GM19438 (cell line): ENCODE data around the gene C3orf80.
"Not testable (repeated sequence)": the region's sequence is repeated elsewhere in the genome, so short reads cannot be mapped to it uniquely, and the experiment has no call there.

Experiments used
- ATAC-seq: cut with Tn5 transposase; IDR thresholded peaks from one replicate; pipeline ENCODE4 v1.9.1; 2021; ENCODE audit warnings: low read depth; ENCODE audit not compliant: unreplicated experiment

The C3orf80 gene

DNA sequence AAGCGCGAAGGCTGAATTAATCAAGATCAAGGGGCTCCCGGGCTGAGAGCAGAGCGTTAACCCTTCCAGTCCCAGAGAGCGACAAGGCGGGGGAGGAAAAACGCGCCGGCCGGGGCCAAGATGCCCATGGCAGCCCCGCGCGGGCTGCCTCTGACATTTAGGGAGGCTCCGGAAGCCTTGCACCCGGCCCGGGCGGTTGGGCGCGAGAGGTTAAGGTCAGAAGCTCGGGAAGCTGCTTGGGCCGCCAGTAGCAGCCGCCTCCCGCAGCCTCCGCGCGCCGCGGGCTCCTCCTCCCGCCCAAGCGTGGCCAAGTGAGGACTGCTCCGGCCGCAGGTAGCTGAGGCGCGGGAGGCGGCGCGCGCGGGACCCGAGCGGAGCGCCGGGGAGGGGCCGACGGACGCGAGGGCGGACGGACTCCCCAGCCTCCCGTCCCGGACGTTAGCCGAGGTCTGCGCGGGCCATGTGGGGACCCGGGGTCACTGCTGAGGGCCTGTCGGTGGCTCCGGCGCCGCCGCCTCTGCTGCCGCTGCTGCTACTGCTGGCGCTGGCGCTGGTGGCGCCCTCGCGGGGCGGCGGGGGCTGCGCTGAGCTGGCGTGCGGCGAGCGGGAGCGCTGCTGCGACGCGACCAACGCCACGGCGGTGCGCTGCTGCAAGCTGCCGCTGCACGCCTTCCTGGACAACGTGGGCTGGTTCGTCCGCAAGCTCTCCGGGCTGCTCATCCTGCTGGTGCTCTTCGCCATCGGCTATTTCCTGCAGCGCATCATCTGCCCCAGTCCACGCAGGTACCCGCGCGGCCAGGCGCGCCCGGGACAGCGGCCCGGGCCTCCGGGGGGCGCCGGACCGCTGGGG is at the start of gene C3orf80:
TSS of gene C3orf80 (plus strand) at position 247 of the 850 bp plus-strand sequence. CDS start at position 461, 214 bp downstream.
- peak; percentile 82 for ATAC-seq

DNA sequence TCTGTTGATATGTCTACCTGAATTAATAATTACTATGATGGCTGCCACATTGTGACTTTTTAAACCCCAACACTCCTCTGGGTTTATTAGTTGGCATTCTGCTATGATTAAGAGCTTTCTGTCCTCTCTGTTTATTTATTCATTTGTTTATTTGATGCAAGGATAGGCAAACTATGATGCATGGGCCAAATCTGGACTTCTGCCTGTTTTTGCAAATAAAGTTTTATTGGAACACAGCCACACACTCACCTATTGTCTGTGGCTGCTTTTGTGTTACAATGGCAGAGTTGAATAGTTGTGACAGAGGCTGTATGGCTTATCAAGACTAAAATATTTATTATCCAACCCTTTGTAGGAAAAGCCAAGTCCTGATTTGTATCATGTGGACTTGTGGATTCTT is 48.3 kb upstream of the C3orf80 start:
- ATAC-seq: no peak

DNA sequence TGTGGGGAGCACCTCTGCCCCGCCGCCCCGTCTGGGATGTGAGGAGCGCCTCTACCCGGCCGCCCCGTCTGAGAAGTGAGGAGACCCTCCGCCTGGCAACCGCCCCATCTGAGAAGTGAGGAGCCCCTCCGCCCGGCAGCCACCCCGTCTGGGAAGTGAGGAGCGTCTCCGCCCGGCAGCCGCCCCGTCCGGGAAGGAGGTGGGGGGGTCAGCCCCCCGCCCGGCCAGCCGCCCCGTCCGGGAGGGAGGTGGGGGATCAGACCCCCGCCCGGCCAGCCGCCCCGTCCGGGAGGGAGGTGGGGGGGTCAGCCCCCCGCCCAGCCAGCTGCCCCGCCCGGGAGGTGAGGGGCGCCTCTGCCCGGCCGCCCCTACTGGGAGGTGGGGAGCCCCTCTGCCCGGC is 46.6 kb upstream of the C3orf80 start:
- not testable (repeated sequence) for ATAC-seq

DNA sequence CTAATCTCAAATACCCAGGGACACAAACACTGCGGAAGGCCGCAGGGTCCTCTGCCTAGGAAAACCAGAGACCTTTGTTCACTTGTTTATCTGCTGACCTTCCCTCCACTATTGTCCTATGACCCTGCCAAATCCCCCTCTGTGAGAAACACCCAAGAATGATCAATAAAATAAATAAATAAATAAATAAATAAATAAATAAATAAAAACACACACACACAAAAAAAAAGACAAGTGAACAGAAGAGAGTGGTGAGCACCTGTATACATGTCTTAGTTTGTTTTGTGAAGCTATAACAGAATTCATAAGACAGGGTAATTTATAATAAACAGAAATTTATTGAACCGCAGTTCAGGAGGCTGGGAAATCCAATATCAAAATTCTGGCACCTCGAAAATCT is 45.8 kb upstream of the C3orf80 start:
- not testable (repeated sequence) for ATAC-seq

DNA sequence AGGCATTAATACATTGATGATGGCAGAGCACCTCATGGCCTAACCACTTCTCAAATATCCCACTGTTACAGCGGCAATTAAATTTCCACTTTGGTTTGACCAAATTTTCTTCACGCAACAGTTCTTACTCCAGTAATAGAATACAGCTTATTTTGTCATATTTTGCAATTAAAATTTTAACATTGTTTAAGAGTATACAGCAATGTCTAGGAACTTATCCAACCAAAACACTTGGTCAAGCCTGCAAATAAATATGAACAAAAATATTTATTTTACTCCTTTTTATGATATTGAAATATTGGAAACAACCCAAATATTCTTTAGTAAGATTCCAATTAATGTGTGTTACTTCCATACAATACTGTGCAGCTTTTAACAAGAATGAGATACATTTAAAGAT is 45.3 kb upstream of the C3orf80 start:
- ATAC-seq: no peak

DNA sequence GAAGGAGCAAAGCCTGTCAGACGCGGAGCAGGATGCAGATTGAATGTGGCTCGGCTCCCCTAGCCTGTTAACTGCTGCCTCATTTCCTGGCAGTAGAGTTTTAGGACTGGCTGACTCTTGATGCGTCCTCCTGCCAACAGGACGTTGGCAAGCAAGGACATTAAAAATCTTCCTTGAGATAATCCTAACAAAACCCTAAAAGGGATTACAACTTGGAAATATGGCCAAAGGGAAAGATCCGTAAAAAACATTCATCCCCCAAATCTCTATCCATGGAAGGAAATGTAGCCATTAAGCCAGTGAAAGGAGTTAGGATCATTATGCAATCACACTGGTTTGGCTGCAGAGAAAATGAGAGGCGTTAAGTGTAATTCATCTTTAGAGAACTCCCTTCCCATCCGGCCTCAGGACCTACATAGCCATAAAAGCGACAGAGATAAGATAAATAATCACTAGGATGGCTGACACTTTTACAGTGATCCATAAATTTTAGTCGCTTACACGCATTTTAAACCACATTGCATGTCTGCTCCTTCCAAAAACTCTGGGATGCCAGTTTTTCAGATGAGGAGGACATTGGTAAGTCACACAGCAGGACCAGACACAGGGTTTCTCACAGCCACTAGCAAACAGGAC is 44.5 kb upstream of the C3orf80 start:
- no peak for ATAC-seq

DNA sequence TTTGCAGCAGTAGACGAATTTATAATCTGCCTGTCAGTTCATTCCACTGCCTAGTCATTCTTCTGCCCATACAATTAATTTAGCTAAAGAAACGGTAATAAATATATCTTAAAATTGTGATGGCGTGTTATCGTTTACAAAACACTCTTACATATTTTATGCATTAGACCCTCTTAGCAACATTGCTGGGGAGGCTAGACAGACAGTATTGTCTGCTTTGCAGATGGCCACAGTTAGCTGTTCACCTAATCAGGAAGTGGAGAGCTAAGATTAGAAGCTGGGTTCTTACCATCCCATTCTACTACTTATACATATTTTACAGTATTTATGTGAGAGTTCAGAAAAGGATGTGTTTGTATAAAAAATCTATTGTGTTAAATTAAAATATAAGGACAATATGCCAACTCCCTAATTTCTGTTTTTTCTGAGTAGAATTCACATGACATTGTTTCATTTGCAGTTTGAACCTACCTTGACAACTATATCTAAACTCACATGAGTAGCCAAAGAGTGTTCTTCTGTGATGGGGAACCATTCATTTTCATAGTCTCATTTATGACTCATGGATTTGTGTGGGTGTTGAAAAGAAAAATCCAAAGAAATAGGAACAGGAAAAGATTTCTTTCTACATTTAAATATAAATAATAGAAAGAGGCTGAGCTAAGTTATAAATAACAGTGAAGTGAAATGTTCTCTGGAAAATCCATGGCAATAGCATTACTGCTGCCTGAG is 41.7 kb upstream of the C3orf80 start:
- ATAC-seq: no peak

DNA sequence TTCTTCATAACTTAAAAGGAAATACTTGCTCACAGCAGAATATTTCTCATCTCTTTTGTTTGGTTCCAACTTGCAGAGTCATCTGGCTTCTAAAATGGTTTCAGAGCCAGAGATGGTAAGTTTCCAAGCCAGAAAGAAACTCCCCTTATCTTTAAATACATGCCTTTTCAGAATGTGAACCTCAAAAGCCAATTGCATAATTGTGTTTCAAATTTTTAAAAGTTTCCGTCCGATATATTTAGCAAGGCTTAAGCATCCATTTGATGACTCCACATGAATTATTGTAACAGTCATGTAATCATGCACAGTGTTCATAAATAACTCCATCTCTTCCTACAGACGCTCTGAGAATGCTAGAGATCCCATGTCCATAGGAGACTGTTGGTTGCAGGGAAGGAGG is 40.6 kb upstream of the C3orf80 start:
- no peak for ATAC-seq

DNA sequence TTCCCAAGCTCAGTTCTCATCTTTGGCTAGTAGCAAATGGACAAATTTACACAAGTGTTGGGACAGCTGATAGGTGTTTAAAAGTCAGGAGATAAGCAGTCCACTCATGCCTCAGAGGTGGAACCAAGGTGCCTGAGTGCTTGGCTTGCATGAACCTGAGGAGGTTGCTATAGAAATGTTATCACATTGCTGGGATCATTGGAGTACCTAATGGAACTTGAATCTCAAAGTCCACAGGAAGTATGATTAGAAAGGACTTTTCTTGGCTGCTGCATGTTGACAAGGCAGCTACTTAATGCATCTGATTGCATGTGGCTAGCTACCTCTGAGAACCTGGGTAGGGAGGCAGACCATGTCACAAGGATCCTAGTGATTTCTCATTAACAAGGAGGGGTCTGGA is 39.5 kb upstream of the C3orf80 start:
- ATAC-seq: no peak

DNA sequence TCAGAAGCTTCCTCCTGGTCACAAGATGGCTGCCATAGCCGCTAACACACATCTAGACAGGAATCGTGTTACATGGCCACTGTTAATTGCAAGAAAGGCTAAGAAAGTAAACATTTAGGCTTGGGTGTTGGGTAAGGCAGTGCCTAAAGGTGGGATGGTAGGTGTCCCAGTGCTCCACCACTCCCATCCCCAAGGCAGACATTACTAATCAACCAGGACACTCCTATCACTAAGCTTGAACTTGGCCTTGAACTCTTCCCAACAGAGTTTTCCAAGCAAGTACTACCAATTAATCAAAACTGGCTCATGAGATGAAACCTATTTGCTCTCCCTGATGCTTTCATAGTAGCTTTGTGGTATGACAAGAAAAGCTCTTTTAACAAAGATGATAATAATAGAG is 37.9 kb upstream of the C3orf80 start:
- no peak for ATAC-seq

DNA sequence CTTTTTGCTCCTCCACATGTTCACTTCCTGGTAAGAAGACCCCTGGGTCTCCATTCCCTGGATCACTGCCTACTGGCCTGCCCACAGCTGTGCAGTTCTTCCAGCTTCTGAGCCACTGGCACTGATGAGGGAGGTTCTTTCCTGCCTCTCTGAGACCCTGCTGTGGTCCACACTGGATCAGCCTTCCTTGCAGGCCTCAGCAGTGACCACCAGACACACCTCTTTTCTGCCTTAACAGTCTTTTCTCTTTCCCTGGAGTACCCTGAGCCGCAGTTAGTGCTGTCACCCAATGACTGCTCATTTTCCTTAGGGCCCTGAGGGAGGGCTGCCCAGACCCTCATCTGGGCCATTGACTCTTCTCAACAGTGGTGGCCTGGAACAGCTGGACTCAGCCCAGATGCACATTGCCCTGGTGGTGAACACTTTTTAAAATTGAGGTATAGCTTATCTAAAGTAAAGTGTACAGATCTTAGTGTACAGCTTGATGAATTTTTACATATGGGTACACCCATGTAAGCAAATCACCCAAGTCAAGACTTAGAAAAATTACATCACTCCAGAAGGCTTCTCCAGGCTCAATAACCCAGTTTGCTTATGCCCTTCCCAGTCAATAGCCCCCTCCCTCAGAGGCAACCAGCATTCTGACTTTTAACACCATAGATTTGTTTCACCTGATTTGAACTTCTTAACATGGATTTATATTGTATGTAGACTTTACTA is 32.8 kb upstream of the C3orf80 start:
- ATAC-seq: no peak

DNA sequence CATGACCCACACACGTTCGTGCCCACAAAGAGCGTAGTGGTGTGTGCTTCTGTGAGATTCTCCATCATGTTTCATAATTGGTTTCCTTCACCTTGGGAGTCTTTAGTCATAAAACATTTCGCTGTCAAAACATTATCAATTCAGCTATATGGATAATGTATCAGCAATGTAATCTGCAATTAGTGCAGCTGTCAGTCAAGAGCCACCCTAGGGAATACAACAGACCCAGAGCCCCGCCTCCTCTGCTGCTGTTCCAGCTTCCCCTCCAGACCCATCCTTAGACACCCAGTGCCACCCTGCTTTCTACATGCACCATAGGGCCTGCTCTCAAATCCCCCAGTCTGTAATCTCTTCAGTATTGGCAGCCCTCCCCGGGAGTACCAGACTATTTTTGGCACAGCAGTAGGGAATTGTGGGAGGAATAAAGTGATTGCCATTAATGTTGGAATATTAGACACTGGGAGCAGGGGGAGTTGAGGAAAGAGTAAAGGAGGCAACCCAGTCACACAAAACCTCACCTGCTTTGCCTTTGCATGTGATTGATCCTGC is 31.5 kb upstream of the C3orf80 start:
- no peak for ATAC-seq

DNA sequence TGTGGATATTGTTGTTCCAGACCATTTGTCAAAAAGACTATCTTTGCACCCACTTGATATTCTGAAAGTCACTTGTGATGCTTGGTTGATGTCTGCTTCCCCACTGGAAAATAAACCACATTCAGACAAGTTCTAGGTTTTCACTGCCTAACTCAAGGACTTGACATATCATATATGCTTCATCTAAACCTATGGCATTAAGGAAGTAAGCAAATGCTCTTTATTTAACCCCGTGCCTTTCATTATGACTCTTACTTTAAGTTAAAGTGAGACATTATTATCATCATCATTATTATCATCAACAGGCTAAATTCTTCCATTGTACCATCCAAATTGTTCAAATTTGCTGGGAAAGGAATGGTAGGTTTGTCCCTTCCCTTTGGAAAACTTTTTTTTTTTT is 30.8 kb upstream of the C3orf80 start:
- no peak for ATAC-seq

DNA sequence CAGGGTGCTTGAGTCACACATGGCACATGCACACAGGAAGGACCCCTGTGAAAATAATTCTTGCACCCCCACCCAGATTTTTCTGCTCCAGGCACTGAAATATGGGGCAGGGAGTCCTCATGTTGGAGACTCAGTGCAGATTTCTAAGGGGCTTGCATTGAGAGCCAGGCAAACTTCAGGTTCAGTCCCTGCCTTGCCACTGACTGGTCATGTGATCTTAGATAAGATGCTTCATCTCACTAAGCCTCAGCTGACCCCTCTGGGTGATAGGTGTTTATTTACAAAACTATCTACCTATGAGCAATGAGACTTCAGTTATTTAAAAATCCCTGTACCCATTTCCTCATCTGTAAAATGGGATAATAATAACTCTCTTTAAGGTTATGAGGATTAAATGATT is 30.1 kb upstream of the C3orf80 start:
- no peak for ATAC-seq

DNA sequence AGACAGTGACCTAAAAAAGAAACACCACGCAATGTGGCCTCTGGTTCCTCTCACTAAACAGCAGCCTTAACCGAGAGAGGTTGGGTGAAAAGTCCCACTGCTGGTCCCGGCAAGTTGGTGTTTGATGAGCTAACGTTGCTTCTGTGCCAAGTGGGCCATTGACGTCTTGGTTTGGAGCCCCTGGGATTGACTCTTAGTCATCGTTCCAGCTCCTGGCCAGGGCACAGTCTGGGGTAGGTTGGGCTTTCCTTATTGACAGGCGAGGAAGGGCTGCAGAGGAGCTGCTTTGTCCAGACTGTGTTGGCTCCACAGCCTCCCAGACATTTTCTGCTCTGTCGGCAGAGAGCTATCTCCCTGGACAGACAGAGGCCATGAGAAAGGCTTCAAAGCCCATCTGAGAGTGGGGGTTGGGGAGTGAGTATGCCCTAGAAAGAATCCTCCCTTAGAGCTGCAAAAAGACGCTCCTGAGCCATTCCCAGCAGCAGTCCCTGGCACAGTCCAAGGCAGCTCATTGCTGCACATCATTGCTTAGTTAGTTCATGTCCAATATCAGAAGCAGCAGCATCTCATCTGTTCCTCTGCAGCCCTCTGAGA is 28.6 kb upstream of the C3orf80 start:
- no peak for ATAC-seq

DNA sequence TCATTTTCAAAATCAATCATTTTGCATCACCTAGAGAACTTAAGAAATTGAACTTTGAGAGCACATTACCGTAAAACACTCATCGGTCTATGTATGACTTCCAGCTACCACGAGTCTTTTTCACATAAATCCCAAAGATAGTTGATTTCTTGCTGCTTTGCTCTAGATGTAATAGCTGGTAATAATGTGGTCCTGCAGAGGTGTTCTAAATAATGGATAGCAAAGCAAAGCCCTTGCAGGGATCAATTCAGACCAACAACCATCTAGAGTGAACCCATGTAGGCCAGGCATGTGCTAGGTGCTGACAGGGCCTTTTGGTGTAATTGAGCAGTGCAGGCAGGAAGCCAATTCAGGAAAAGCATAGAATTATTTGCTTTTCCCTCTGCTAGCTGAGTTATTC is 26.1 kb upstream of the C3orf80 start:
- no peak for ATAC-seq

DNA sequence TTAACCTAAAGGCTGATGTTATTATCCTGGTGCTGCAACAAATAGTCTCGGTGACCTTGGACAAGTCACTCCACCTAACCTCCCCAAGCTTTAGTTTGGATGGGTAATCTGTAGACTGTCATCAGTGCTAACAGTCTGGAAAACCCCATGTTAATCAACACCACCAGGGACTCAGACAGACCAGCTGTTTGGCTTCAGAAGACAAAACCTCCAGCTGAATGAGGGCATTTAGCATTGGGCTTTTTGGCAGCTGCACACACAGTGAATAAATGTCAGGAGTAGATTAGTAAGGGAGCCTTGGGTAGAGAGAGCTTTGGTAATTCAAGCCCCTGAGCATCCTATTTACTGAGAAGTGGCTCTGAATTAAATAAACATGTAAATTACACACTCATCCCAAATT is 24.9 kb upstream of the C3orf80 start:
- peak; percentile 68 for ATAC-seq

DNA sequence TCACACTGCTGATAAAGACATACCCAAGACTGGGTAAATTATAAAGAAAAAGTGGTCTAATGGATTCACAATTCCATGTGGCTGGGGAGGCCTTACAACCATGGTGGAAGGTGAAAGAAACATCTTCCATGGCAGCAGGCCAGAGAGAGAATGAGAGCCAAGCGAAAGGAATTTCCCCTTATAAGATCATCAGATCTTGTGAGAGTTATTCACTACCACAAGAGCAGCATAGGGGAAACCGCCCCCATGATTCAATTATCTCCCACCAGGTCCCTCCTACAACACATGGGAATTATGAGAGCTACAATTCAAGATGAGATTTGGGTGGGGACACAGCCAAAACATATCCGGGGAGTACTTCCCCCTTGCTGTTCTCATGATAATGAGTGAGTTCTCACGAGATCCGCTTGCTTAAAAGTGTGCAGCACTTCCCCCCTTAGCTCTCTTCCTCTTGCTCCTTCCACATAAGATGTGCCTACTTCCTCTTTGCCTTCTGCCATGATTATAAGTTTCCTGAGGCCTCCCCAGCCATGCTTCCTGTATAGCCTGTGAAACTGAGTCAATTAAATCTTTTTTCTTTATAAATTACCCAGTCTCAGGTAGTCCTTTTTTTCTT is 20.7 kb upstream of the C3orf80 start:
- ATAC-seq: not testable (repeated sequence)

DNA sequence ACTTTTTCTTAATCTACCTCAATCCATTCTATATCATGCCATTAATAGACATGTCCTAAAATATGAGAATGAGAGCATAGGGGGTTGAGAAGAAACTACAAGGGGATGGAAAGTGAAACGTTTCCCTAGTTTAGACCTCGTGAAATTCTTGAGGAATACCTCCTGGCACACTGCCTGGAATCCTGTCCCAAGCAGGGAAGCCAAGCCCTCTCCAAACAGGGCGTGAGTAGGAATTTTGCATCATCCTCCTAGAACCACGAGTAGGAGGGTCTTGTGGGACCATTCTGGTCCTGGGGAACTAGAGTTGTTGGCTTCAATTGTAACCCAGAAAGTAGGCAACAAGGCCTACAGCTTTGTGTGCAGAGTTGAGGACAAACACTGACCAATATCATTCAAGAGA is 19.6 kb upstream of the C3orf80 start:
- ATAC-seq: no peak

DNA sequence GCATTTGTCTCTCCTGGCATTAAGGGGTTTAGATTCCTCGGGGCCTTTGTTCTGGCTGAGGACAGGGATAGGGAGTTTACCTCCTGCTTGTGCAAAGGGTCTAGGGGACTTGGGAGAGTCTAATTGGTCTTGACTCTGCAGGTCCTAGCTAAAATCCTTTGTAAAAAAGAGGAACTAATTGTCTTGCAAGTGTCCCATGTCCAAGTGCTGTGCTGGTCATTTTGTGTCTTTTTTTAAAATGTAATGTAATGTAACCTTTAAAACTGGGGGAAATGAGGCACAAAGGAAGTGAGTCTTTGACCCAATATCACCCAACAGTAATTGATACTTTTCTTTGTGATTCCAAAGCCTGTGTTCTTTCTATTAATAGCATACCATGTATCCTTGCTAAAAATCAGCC is 14.9 kb upstream of the C3orf80 start:
- no peak for ATAC-seq
